ENCODE data around the gene ADGRG3. TPM values are rescaled to one million over a fixed set of nuclear protein-coding genes. Genes with fewer than 3 reads are reported as not detected.

The ADGRG3 gene
- total and polyA plus RNA-seq, 2 of the 13 experiments (the other 11 are each of a cell fraction or from before 2014, with no cell fraction given) = 2.7 to 11.8 TPM

GRCh38 chr16:57620335-57621231 lies 47.5 kb upstream of the ADGRG3 start (continued):
- TF ChIP-seq ZNF18 (CRISPR knock-in tag; IDR thresholded peaks at IDR 0.05; ENCODE audit: insufficient replicate concordance) (no peak), ZNF800 (CRISPR knock-in tag; IDR thresholded peaks at IDR 0.05) (no peak), IKZF5 (CRISPR knock-in tag; IDR thresholded peaks at IDR 0.05) (0 out of 2 replicates have a peak, but pooled peaks have one; percentile 46), SP1 (IDR thresholded peaks at IDR 0.05) (no peak), SP1 (CRISPR knock-in tag; IDR thresholded peaks at IDR 0.05) (no peak), PCBP1 (IDR thresholded peaks at IDR 0.05; ENCODE audit: borderline replicate concordance, low read depth, low read length) (peak; percentile 16; the same call in 1 of the 2 replicates), NRL (CRISPR knock-in tag; IDR thresholded peaks at IDR 0.05; ENCODE audit: borderline replicate concordance) (no peak), FOXA3 (CRISPR knock-in tag; IDR thresholded peaks at IDR 0.05) (no peak), ZNF768 (CRISPR knock-in tag; IDR thresholded peaks at IDR 0.05) (0 out of 2 replicates have a peak, but pooled peaks have one; percentile 12), MXD4 (CRISPR knock-in tag; IDR thresholded peaks at IDR 0.05) (peak; percentile 44; the same call in 1 of the 2 replicates), TFAP4 (IDR thresholded peaks at IDR 0.05; ENCODE audit: borderline replicate concordance, low read depth) (no peak; the same call in 1 of the 2 replicates), DZIP1 (CRISPR knock-in tag; IDR thresholded peaks at IDR 0.05) (no peak), TBX3 (IDR thresholded peaks at IDR 0.05; ENCODE audit: borderline replicate concordance) (no peak), FOSL2 (CRISPR knock-in tag; IDR thresholded peaks at IDR 0.05) (no peak), SRY (CRISPR knock-in tag; IDR thresholded peaks at IDR 0.05) (0 out of 2 replicates have a peak, but pooled peaks have one; percentile 83), PITX1 (CRISPR knock-in tag; IDR thresholded peaks at IDR 0.05) (peak; percentile 3; the same call in 1 of the 2 replicates), MYNN (CRISPR knock-in tag; IDR thresholded peaks at IDR 0.05; ENCODE audit: low read depth) (no peak), ZNF552 (CRISPR knock-in tag; IDR thresholded peaks at IDR 0.05; ENCODE audit: borderline replicate concordance) (peak; percentile 67; the same call in 1 of the 2 replicates), ZFP36L2 (CRISPR knock-in tag; IDR thresholded peaks at IDR 0.05) (no peak), SIX4 (CRISPR knock-in tag; IDR thresholded peaks at IDR 0.05) (no peak), KMT2A (CRISPR knock-in tag; IDR thresholded peaks at IDR 0.05) (no peak)

Data from HepG2 (cell line).